Erythroblast (primary cell): ENCODE results near the gene N4BP2L1.
A peak's percentile ranks its signal among the peaks of the same experiment; 100 is the strongest.

Experiments
- DNase-seq, 2 experiments: peaks; one replicate each; lab custom pipeline; 2025; lab: John Stamatoyannopoulos, UW
- GATA1 ChIP-seq: IDR thresholded peaks from 2 replicates; pipeline ENCODE4 v1.6.1; 2011; ENCODE audit warnings: low read depth, mild to moderate bottlenecking, control low read depth, low read length, moderate library complexity
- POLR2A ChIP-seq: IDR thresholded peaks from 2 replicates; pipeline ENCODE4 v1.6.1; 2011; ENCODE audit warnings: mild to moderate bottlenecking, low read length

The N4BP2L1 gene

GRCh38 chr13:32426990-32427851, 709 bp downstream of the N4BP2L1 start:
- peak; percentile 68 to 75 for DNase-seq
- TF ChIP-seq GATA1 (no peak), POLR2A (no peak)

- peak; percentile 26 for TF ChIP-seq POLR2A
- no peak for TF ChIP-seq GATA1
- peak; percentile 71 to 74 for DNase-seq
Measured at GRCh38 chr13:32426191-32426989, 1.5 kb downstream of the N4BP2L1 start.

GRCh38 chr13:32425158-32425557, 2.8 kb downstream of the N4BP2L1 start:
- peak in 1 of 2 experiments; percentile 19 for DNase-seq
- TF ChIP-seq GATA1, result no peak
- TF ChIP-seq POLR2A, result no peak

GRCh38 chr13:32423592-32423991, 4.3 kb downstream of the N4BP2L1 start:
- TF ChIP-seq GATA1 (no peak), POLR2A (no peak)
- peak; percentile 89 to 94 for DNase-seq

GRCh38 chr13:32419862-32420261, 8.1 kb downstream of the N4BP2L1 start:
- no peak for DNase-seq
- no peak for TF ChIP-seq GATA1
- no peak for TF ChIP-seq POLR2A

GRCh38 chr13:32417995-32418394, 9.9 kb downstream of the N4BP2L1 start:
- TF ChIP-seq GATA1 (no peak), POLR2A (no peak)
- no peak for DNase-seq

- peak; percentile 60 to 76 for DNase-seq
- TF ChIP-seq POLR2A, result no peak
- no peak for TF ChIP-seq GATA1
Measured at GRCh38 chr13:32415019-32415418, 12.9 kb downstream of the N4BP2L1 start.

GRCh38 chr13:32414580-32414979, 13.3 kb downstream of the N4BP2L1 start:
- TF ChIP-seq POLR2A (no peak), GATA1 (no peak)
- no peak for DNase-seq

- TF ChIP-seq POLR2A (no peak), GATA1 (no peak)
- DNase-seq, result no peak
Measured at GRCh38 chr13:32413284-32413683, 14.6 kb downstream of the N4BP2L1 start.

GRCh38 chr13:32409561-32410421, 18.1 kb downstream of the N4BP2L1 start:
- TF ChIP-seq POLR2A, result no peak
- TF ChIP-seq GATA1, result no peak
- DNase-seq, result peak in 1 of 2 experiments; percentile 16

GRCh38 chr13:32409001-32409313, 19.0 kb downstream of the N4BP2L1 start:
- TF ChIP-seq GATA1 (no peak), POLR2A (no peak)
- DNase-seq, result no peak

- TF ChIP-seq POLR2A (no peak), GATA1 (no peak)
- peak; percentile 20 to 45 for DNase-seq
Measured at GRCh38 chr13:32408296-32409000, 19.5 kb downstream of the N4BP2L1 start.

- no peak for DNase-seq
- TF ChIP-seq GATA1 (no peak), POLR2A (no peak)
Measured at GRCh38 chr13:32407854-32408253, 20.1 kb downstream of the N4BP2L1 start.
